Endothelial cell of umbilical vein (primary cell): ENCODE data around the gene TP73. TPM values are rescaled to one million over a fixed set of nuclear protein-coding genes. Genes with fewer than 3 reads are reported as not detected.

ENCODE experiments used
- BruUV-seq: library from RNA; stranded (reverse); fragments of 400-500 nt; replicated peaks from 2 replicates; lab custom pipeline; 2021; lab: Mats Ljungman, UMichigan
- CTCF ChIA-PET: fragments of 300-600, 350-600 bp; sonication (Branson Sonifier 250); formaldehyde crosslinking; loops from one replicate; lab custom pipeline; 2021; ENCODE audit warnings: antibody characterized with exemption, inconsistent platforms; lab: Charles Lee
- POLR2A ChIA-PET: fragments of 300-600, 350-600 bp; sonication (Branson Sonifier 250); formaldehyde crosslinking; loops from one replicate; lab custom pipeline; 2021; ENCODE audit warnings: antibody characterized with exemption, inconsistent platforms; lab: Charles Lee
- DNase-seq: peaks from one replicate; pipeline ENCODE4 v3.0.0-alpha.2; 2011; ENCODE audit warnings: low read depth, low spot score
- FAIRE-seq: peaks from 2 replicates; lab custom pipeline; 2011; peaks lifted over from hg19 to GRCh38; lab: Jason Lieb, UNC
- H2AFZ ChIP-seq: 2 replicates; pipeline ENCODE4 v1.6.0; 2012; ENCODE audit warnings: low read depth, low read length, control low read depth, inconsistent platforms
- H3K27ac ChIP-seq: 2 replicates; pipeline ENCODE4 v1.5.1; 2011; ENCODE audit warnings: low read depth, mild to moderate bottlenecking, control low read depth, low read length, moderate library complexity; ENCODE audit not compliant: insufficient read depth
- H3K27me3 ChIP-seq, 2 experiments: 2 replicates each; pipeline versions ENCODE4 v1.6.0 to v1.6.1; 2011; ENCODE audit warnings: low read length in 2 of 2, mixed read lengths in 1 of 2; ENCODE audit not compliant: control insufficient read depth in 2 of 2, insufficient read depth in 2 of 2
- H3K36me3 ChIP-seq, 2 experiments: 2 replicates in 1 of 2; 3 replicates in 1 of 2; pipeline ENCODE4 v1.5.1; 2011; ENCODE audit warnings: low read length in 2 of 2, mild to moderate bottlenecking in 1 of 2, moderate library complexity in 1 of 2; ENCODE audit not compliant: control insufficient read depth in 2 of 2, insufficient read depth in 2 of 2; ENCODE audit errors: extremely low read depth in 1 of 2
- H3K4me1 ChIP-seq: 3 replicates; pipeline ENCODE4 v1.5.1; 2011; ENCODE audit warnings: mild to moderate bottlenecking, low read length; ENCODE audit not compliant: control insufficient read depth, insufficient read depth; ENCODE audit errors: extremely low read depth
- H3K4me2 ChIP-seq: 2 replicates; pipeline ENCODE4 v1.6.1; 2011; ENCODE audit warnings: low read length, control low read depth, mixed read lengths; ENCODE audit not compliant: insufficient read depth
- H3K4me3 ChIP-seq, 3 experiments: fragments of 200-600 bp in 1 of 3; sonication (generic), shearing (Covaris generic) in 1 of 3; replicated peaks in 1 of 3; 2 replicates each; pipeline ENCODE4 v1.5.1; 2011 to 2016; ENCODE audit warnings: control low read depth in 3 of 3, low read length in 3 of 3, mild to moderate bottlenecking in 2 of 3, inconsistent platforms in 1 of 3, low read depth in 1 of 3, moderate library complexity in 1 of 3; ENCODE audit not compliant: insufficient read depth in 1 of 3
- H3K79me2 ChIP-seq: 2 replicates; pipeline ENCODE4 v1.6.0; 2012; ENCODE audit warnings: low read length, inconsistent platforms; ENCODE audit not compliant: control insufficient read depth, insufficient read depth
- H3K9ac ChIP-seq: replicated peaks from 2 replicates; pipeline ENCODE3; 2011; ENCODE audit warnings: low read length, control low read depth; ENCODE audit not compliant: insufficient read depth; ENCODE audit errors: extremely low read depth
- H3K9me1 ChIP-seq: replicated peaks from 3 replicates; pipeline ENCODE4 v1.6.0; 2011; ENCODE audit warnings: mild to moderate bottlenecking, low read length; ENCODE audit not compliant: control insufficient read depth, insufficient read depth; ENCODE audit errors: extremely low read depth
- H3K9me3 ChIP-seq: replicated peaks from 2 replicates; pipeline ENCODE4 v1.5.1; 2012; ENCODE audit warnings: low read length, inconsistent platforms; ENCODE audit not compliant: control insufficient read depth, insufficient read depth
- H4K20me1 ChIP-seq: replicated peaks from 2 replicates; pipeline ENCODE3; 2011; ENCODE audit warnings: mild to moderate bottlenecking, low read length; ENCODE audit not compliant: control insufficient read depth, insufficient read depth; ENCODE audit errors: extremely low read depth
- CTCF ChIP-seq, 2 donors: IDR thresholded peaks; 1 replicate in 1 of 2; 2 replicates in 1 of 2; pipeline ENCODE4 v1.5.1; 2011; ENCODE audit warnings: low read length in 2 of 2, mild to moderate bottlenecking in 2 of 2, moderate library complexity in 2 of 2, control low read depth in 1 of 2, inconsistent platforms in 1 of 2, low read depth in 1 of 2; ENCODE audit not compliant: insufficient read depth in 1 of 2; ENCODE audit errors: extremely low read depth in 1 of 2
- EZH2 ChIP-seq: IDR thresholded peaks from 2 replicates; pipeline ENCODE4 v1.6.1; 2012; ENCODE audit warnings: borderline replicate concordance, low read depth, mild to moderate bottlenecking, moderate library complexity, low read length, inconsistent platforms; ENCODE audit not compliant: severe bottlenecking
- FOS ChIP-seq: IDR thresholded peaks from 2 replicates; pipeline ENCODE4 v1.6.1; 2011; ENCODE audit warnings: mild to moderate bottlenecking, low read length, moderate library complexity, borderline replicate concordance; ENCODE audit not compliant: insufficient read depth
- GATA2 ChIP-seq: IDR thresholded peaks from 2 replicates; pipeline ENCODE4 v1.7.0; 2011; ENCODE audit warnings: low read depth, mild to moderate bottlenecking, moderate library complexity, mixed read lengths, low read length; ENCODE audit not compliant: insufficient read length, insufficient read depth
- JUN ChIP-seq: IDR thresholded peaks from 2 replicates; pipeline ENCODE4 v1.6.1; 2011; ENCODE audit warnings: borderline replicate concordance, low read depth; ENCODE audit not compliant: insufficient read length, insufficient read depth
- MAX ChIP-seq: IDR thresholded peaks from 2 replicates; pipeline ENCODE4 v1.6.1; 2011; ENCODE audit not compliant: insufficient read depth, insufficient read length
- MYC ChIP-seq: IDR thresholded peaks from one replicate; pipeline ENCODE4 v1.6.1; 2011; ENCODE audit warnings: mild to moderate bottlenecking, low read depth, low read length
- POLR2A ChIP-seq: IDR thresholded peaks from 2 replicates; pipeline ENCODE4 v1.6.1; 2012; ENCODE audit warnings: low read depth, mild to moderate bottlenecking, control low read depth, low read length
- POLR2AphosphoS5 ChIP-seq: IDR thresholded peaks from 2 replicates; pipeline ENCODE4 v1.6.1; 2012; ENCODE audit warnings: low read depth, mild to moderate bottlenecking, control low read depth, low read length, moderate library complexity; ENCODE audit not compliant: insufficient read depth
- dilution Hi-C: fragments of 300-500 bp; cut with MboI; formaldehyde crosslinking; loops from one replicate; pipeline ENCODE4 v1.15.0; 2019; ENCODE audit warnings: low sequenced_read_pairs; ENCODE audit not compliant: extremely low pct_ligation_motif_present
- intact Hi-C: fragments of 100-400 bp; cut with micrococcal nuclease; formaldehyde crosslinking; loops from one replicate; pipeline ENCODE4 v1.10.0; 2022
- polyA plus RNA-seq, 4 experiments: library from polyadenylated mRNA; depleted of rRNA in 3 of 4; stranded (reverse) in 3 of 4; unstranded in 1 of 4; fragments of >200 nt; gene quantifications; 2 replicates each; pipeline versions ENCODE4 v1.2.1 to v1.2.3, GENCODE V29; 2011 to 2012; ENCODE audit warnings: missing spikeins in 1 of 4
- total RNA-seq: library from RNA; stranded (reverse); gene quantifications from 2 replicates; pipeline ENCODE4 v1.2.3, GENCODE V29; 2021

Gene TP73
- total and polyA plus RNA-seq, 2 donors (not counting 3 experiments of a cell fraction or from before 2014, with no cell fraction given): 0.03 to 0.15 TPM

GRCh38 chr1:3783651-3784474 is 131.5 kb downstream of the TP73 start:
- intact Hi-C loops: no loop called here
- no TSS peak for BruUV-seq
- no peak overlapping the region for H3K4me3 ChIP-seq
- H3K9ac ChIP-seq: no peak overlapping the region
- no peak for DNase-seq
- H3K9me3 ChIP-seq: no peaks in the 10 kb centered on the region
- H3K4me1 ChIP-seq: no peaks in the 10 kb centered on the region
- H2AFZ ChIP-seq: no peak overlapping the region
- no peaks in the 10 kb centered on the region for H4K20me1 ChIP-seq
- no peaks in the 10 kb centered on the region for H3K9me1 ChIP-seq
- CTCF ChIA-PET: interaction anchor here (1.1 kb wide), 1 partner anchor 59 kb away, joined by 3 read pairs; no protein-coding TSS in a partner anchor
- POLR2A ChIA-PET: interaction anchor here (0.7 kb wide), 1 partner anchor 1206 kb away, joined by 3 read pairs; no protein-coding TSS in a partner anchor
- no peaks in the 10 kb centered on the region for H3K27me3 ChIP-seq
- dilution Hi-C loops: no loop called here
- FAIRE-seq: no peak
- no peak overlapping the region for H3K4me2 ChIP-seq
- no peak overlapping the region for H3K27ac ChIP-seq
- peaks cover 3 to 51% of the 10 kb centered on the region in 2 experiments for H3K36me3 ChIP-seq
- TF ChIP-seq EZH2 (no peak), MAX (no peak), MYC (no peak), POLR2A (no peak), JUN (no peak), FOS (no peak), CTCF (IDR thresholded peaks at IDR 0.05; ENCODE audit: extremely low read depth in 1 of 2, insufficient read depth in 1 of 2, low read depth in 1 of 2, low read length in 2 of 2) (no peak), GATA2 (no peak), POLR2AphosphoS5 (no peak)
- H3K79me2 ChIP-seq: peaks cover 2% of the 10 kb centered on the region
